ENCODE results near the gene NUDT8.

- TF ChIP-seq EZH2 (IDR thresholded peaks at IDR 0.05; ENCODE audit: low read length) (no peak), CTCF (optimal IDR thresholded peaks at IDR 0.05 in 1 of 3, IDR thresholded peaks at IDR 0.05 in 1 of 3, conservative IDR thresholded peaks at IDR 0.05 in 1 of 3; ENCODE audit: extremely low read depth in 1 of 3, insufficient read depth in 2 of 3, low read length in 3 of 3) (no peak)
Measured at GRCh38 chr11:67615728-67616430, 13.9 kb downstream of the NUDT8 start.
